Type B pancreatic cell (in vitro differentiated cells): ENCODE results near the gene LDLRAD4. TPM values are rescaled to one million over a fixed set of nuclear protein-coding genes. Genes with fewer than 3 reads are reported as not detected.

Source experiments
- DNase-seq: peaks from one replicate; pipeline ENCODE4 v3.0.0; 2021; ENCODE audit warnings: mixed read lengths; ENCODE audit not compliant: unreplicated experiment; ENCODE audit errors: extremely low spot score
- H3K27ac Mint-ChIP-seq: 2 replicates; pipeline ENCODE4 v1.8.0; 2021; ENCODE audit warnings: mild to moderate bottlenecking, mixed read lengths
- H3K27me3 Mint-ChIP-seq: 2 replicates; pipeline ENCODE4 v1.8.0; 2021; ENCODE audit warnings: mixed read lengths
- H3K36me3 Mint-ChIP-seq: 2 replicates; pipeline ENCODE4 v1.8.0; 2021; ENCODE audit warnings: mixed read lengths
- H3K4me1 Mint-ChIP-seq: one replicate; pipeline ENCODE4 v1.8.0; 2021; ENCODE audit warnings: mixed read lengths; ENCODE audit not compliant: unreplicated experiment
- H3K4me3 Mint-ChIP-seq: 2 replicates; pipeline ENCODE4 v1.8.0; 2021; ENCODE audit warnings: mild to moderate bottlenecking, mixed read lengths
- H3K9me3 Mint-ChIP-seq: 2 replicates; pipeline ENCODE4 v1.8.0; 2021; ENCODE audit warnings: mixed read lengths
- total RNA-seq: library from RNA; stranded (reverse); gene quantifications from 2 replicates; pipeline ENCODE4 v1.2.1, GENCODE V29; 2021; ENCODE audit warnings: low replicate concordance
- TF ChIP-seq, protein P1 (sequence below): fragments of 200-600 bp; sonication (generic); conservative IDR thresholded peaks from 2 replicates; pipeline ENCODE4 v1.5.0; 2021; ENCODE audit warnings: antibody characterized with exemption, mild to moderate bottlenecking

LDLRAD4 gene
- total RNA-seq, 1 donor from 2014 or later, result 2.4 TPM

DNA sequence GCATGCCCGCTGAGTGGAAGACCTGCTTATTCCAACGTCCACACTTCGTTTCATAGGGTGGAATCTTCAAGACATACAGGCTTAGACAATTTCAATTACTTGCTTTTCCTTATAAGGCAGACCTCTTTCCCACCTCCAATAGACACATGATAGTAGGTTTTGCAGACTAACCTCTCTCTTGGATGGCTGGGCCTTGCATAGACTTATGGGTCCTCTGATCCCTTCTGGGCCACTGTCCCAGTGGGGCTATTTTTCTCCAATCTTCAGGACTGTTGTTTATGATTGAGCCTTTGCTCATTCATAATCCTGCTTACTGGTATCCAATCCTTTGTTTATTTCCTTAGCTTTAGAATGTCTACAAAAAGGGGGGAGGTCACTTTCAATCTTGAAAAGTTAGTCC, 368.9 kb downstream of the LDLRAD4 start:
- DNase-seq, result no peak
- no peaks in the 10 kb centered on the region for H3K36me3 Mint-ChIP-seq
- H3K4me3 Mint-ChIP-seq, result no peak overlapping the region
- H3K4me1 Mint-ChIP-seq, result no peaks in the 10 kb centered on the region
- no peaks in the 10 kb centered on the region for H3K9me3 Mint-ChIP-seq
- no peaks in the 10 kb centered on the region for H3K27me3 Mint-ChIP-seq
- no peak overlapping the region for H3K27ac Mint-ChIP-seq
- TF ChIP-seq, protein P1, sequence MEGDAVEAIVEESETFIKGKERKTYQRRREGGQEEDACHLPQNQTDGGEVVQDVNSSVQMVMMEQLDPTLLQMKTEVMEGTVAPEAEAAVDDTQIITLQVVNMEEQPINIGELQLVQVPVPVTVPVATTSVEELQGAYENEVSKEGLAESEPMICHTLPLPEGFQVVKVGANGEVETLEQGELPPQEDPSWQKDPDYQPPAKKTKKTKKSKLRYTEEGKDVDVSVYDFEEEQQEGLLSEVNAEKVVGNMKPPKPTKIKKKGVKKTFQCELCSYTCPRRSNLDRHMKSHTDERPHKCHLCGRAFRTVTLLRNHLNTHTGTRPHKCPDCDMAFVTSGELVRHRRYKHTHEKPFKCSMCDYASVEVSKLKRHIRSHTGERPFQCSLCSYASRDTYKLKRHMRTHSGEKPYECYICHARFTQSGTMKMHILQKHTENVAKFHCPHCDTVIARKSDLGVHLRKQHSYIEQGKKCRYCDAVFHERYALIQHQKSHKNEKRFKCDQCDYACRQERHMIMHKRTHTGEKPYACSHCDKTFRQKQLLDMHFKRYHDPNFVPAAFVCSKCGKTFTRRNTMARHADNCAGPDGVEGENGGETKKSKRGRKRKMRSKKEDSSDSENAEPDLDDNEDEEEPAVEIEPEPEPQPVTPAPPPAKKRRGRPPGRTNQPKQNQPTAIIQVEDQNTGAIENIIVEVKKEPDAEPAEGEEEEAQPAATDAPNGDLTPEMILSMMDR, result no peak

- no peak for DNase-seq
- Mint-ChIP-seq H3K36me3 (no peaks in the 10 kb centered on the region), H3K27me3 (no peaks in the 10 kb centered on the region), H3K4me1 (no peaks in the 10 kb centered on the region), H3K27ac (no peak overlapping the region), H3K4me3 (no peak overlapping the region), H3K9me3 (no peaks in the 10 kb centered on the region)
- TF ChIP-seq, protein P1, result no peak
These were observed 369.4 kb downstream of the LDLRAD4 start for GRCh38 chr18:13587937-13588336.

GRCh38 chr18:13589316-13589715, 370.8 kb downstream of the LDLRAD4 start:
- DNase-seq, result no peak
- no peak overlapping the region for H3K4me3 Mint-ChIP-seq
- H3K9me3 Mint-ChIP-seq, result no peaks in the 10 kb centered on the region
- H3K4me1 Mint-ChIP-seq, result no peaks in the 10 kb centered on the region
- H3K36me3 Mint-ChIP-seq, result no peaks in the 10 kb centered on the region
- TF ChIP-seq, protein P1, result no peak
- no peaks in the 10 kb centered on the region for H3K27me3 Mint-ChIP-seq
- H3K27ac Mint-ChIP-seq, result no peak overlapping the region

DNA sequence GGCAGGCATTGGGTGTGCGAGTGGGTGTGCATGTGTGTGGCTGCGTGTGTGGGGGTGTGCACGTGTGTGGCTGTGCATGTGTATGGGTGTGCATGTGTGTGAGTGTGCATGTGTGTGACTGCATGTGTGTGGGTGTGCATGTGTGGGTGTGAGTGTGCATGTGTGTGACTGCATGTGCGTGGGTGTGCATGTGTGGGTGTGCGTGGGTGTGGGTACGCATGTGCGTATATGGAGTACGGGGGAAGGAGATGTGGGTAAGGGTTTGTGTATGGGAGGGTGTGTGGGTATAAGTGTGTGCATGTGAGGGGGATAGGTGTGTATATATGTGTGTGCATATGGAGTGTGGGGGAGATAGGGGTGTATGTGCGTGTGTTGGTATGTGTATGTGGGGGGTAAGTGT, 371.4 kb downstream of the LDLRAD4 start:
- no peak for DNase-seq
- no peak overlapping the region for H3K27ac Mint-ChIP-seq
- H3K9me3 Mint-ChIP-seq, result no peaks in the 10 kb centered on the region
- TF ChIP-seq, protein P1, result no peak
- H3K36me3 Mint-ChIP-seq, result no peaks in the 10 kb centered on the region
- no peaks in the 10 kb centered on the region for H3K27me3 Mint-ChIP-seq
- no peak overlapping the region for H3K4me3 Mint-ChIP-seq
- H3K4me1 Mint-ChIP-seq, result no peaks in the 10 kb centered on the region

GRCh38 chr18:13592246-13592645, 373.7 kb downstream of the LDLRAD4 start:
- H3K36me3 Mint-ChIP-seq, result no peaks in the 10 kb centered on the region
- TF ChIP-seq, protein P1, result no peak
- no peaks in the 10 kb centered on the region for H3K27me3 Mint-ChIP-seq
- H3K9me3 Mint-ChIP-seq, result peaks cover 8% of the 10 kb centered on the region
- no peak overlapping the region for H3K4me3 Mint-ChIP-seq
- no peak overlapping the region for H3K27ac Mint-ChIP-seq
- no peak for DNase-seq
- no peaks in the 10 kb centered on the region for H3K4me1 Mint-ChIP-seq

GRCh38 chr18:13594551-13594950, 376.0 kb downstream of the LDLRAD4 start:
- Mint-ChIP-seq H3K27ac (no peak overlapping the region), H3K4me1 (no peaks in the 10 kb centered on the region), H3K36me3 (no peaks in the 10 kb centered on the region), H3K9me3 (peaks cover 8% of the 10 kb centered on the region), H3K4me3 (no peak overlapping the region), H3K27me3 (no peaks in the 10 kb centered on the region)
- TF ChIP-seq, protein P1, result no peak
- no peak for DNase-seq
